AG10803 (cell line): Measurements from ENCODE around the gene DDC.

Source experiments
- DNase-seq: peaks from one replicate; pipeline ENCODE4 v3.0.0; 2010; ENCODE audit warnings: low read depth
- H3K4me3 ChIP-seq: 2 replicates; pipeline ENCODE4 v1.5.1; 2011; ENCODE audit warnings: mild to moderate bottlenecking, low read length, control low read depth
- TF ChIP-seq, protein P1 (sequence below): conservative IDR thresholded peaks from 2 replicates; pipeline ENCODE4 v1.5.1; 2011; ENCODE audit warnings: mild to moderate bottlenecking, low read length, control low read depth, inconsistent platforms

The DDC gene

DNA sequence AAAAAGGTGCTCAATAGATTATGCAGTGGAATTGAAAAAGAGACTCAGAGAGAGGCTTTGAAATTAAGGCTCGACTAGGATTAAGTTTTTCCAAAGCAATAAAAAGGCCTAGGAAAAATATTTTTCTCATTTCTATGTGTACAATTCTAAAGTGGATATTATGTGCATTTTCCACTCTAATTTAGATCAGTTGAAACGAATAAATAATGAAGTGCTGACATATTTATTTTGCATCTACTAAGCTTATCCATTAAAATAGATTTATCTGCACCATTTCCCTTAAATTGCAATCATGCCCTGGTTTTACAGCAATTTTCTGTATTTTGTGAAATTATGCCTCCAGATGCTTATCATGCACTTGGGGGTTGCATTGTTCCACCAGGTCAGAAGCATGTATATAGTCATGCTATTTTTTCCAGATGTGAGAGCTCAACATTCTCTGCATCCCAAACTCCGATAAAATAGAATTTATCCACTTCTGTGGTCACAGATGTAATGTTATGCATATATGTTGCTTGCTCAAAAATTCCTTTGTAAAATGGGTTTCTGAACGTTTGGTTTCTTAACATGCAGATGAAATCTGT, 133.4 kb downstream of the DDC start:
- no peak overlapping the region for H3K4me3 ChIP-seq
- TF ChIP-seq, protein P1, sequence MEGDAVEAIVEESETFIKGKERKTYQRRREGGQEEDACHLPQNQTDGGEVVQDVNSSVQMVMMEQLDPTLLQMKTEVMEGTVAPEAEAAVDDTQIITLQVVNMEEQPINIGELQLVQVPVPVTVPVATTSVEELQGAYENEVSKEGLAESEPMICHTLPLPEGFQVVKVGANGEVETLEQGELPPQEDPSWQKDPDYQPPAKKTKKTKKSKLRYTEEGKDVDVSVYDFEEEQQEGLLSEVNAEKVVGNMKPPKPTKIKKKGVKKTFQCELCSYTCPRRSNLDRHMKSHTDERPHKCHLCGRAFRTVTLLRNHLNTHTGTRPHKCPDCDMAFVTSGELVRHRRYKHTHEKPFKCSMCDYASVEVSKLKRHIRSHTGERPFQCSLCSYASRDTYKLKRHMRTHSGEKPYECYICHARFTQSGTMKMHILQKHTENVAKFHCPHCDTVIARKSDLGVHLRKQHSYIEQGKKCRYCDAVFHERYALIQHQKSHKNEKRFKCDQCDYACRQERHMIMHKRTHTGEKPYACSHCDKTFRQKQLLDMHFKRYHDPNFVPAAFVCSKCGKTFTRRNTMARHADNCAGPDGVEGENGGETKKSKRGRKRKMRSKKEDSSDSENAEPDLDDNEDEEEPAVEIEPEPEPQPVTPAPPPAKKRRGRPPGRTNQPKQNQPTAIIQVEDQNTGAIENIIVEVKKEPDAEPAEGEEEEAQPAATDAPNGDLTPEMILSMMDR = no peak
- DNase-seq = no peak

DNA sequence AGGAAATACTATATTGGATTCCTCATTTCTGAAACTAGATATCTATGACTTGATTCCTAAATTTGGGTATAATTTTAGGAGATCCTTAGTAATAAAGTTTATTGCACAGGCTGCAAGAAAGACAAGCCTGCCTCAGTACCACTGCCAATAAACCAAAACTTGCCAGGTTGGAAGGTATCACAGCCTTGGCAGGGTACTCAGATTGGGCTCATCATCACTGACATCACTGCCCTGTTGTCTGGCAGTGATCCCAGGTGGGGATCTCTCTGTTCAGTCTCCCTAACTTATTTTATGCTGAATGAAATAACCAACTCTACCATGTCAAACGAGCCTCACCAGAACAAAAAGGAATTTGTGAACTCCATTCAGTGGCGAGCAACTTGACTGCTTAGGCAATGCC, 133.9 kb downstream of the DDC start:
- TF ChIP-seq, protein P1 = no peak
- DNase-seq = no peak
- H3K4me3 ChIP-seq = no peak overlapping the region

- TF ChIP-seq, protein P1 = no peak
- DNase-seq = no peak
- no peak overlapping the region for H3K4me3 ChIP-seq
These were observed 136.3 kb downstream of the DDC start for GRCh38 chr7:50428911-50429310.

- TF ChIP-seq, protein P1 = no peak
- no peak overlapping the region for H3K4me3 ChIP-seq
- no peak for DNase-seq
These were observed 137.7 kb downstream of the DDC start for GRCh38 chr7:50427518-50427917.

DNA sequence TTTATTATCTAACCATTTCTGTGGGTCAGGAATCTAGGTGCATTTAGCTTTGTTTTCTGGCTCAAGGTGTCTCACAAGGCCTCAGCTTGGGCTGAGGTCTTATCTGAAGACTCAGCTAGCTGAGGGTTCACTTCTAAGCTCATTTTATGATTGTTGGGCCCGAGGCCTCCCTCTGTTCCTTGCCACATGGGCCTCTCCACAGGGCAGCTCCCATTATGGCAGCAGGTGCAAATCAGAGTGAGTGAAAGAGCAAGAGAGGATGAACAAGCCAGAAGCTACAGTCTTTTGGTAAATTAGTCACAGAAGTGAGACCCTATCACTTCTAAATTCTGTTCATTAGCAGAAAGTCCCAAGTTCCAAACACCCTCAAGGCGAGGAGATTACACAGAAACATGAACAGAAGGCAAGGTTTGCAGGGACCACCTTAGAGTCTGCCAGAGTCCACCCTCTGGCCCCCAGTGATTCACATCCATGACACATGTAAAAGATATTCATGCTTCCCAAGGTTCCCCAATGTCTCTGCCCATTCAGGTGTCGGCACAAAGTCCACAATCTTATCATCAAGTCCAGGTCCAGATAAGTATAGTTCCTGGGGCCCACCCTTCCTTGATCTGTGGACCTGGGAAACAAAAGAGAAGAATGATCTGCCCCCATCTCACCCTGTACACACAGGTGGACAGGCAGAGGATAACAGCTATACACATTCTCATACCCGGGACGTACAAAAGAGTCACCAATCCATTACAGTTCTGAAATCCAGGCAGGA, 138.7 kb downstream of the DDC start:
- TF ChIP-seq, protein P1 = no peak
- no peak for DNase-seq
- H3K4me3 ChIP-seq = no peak overlapping the region

DNA sequence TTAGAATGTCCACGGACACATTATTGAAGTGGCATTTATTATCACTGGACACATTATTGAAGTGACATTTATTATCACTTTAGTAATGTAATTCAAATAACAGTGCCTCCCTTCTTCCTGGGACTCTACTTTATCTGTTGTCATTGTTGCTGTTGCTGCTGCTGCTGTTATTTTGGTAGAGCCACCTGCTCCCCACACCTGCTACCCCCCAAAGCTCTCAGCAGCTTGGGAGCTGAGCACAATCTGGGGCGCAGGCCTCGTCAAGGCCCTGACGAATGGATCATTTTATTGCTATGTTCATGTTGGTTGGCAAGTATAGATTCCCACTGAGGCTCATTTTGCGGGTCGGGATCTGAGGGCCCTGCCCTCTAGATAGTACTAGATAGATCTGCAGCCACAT, 139.9 kb downstream of the DDC start:
- TF ChIP-seq, protein P1 = no peak
- H3K4me3 ChIP-seq = no peak overlapping the region
- no peak for DNase-seq

- no peak overlapping the region for H3K4me3 ChIP-seq
- no peak for DNase-seq
- TF ChIP-seq, protein P1 = no peak
These were observed 141.3 kb downstream of the DDC start for GRCh38 chr7:50423860-50424259.
